Endothelial cell of hepatic sinusoid (primary cell): ENCODE results near the gene LRRIQ1.

Experiments used
- in situ Hi-C: cut with HindIII; loops from 2 replicates; pipeline ENCODE4 v1.10.0; 2017; ENCODE audit warnings: low sequenced_read_pairs

Gene LRRIQ1

GRCh38 chr12:85280165-85280983 is 244.2 kb downstream of the LRRIQ1 start, which contains the start of gene ALX1:
Gene ALX1, plus strand, starts transcription at chr12:85280220. Its CDS starts 42 bp downstream, at chr12:85280262.
- in situ Hi-C loops = no loop called here

DNA sequence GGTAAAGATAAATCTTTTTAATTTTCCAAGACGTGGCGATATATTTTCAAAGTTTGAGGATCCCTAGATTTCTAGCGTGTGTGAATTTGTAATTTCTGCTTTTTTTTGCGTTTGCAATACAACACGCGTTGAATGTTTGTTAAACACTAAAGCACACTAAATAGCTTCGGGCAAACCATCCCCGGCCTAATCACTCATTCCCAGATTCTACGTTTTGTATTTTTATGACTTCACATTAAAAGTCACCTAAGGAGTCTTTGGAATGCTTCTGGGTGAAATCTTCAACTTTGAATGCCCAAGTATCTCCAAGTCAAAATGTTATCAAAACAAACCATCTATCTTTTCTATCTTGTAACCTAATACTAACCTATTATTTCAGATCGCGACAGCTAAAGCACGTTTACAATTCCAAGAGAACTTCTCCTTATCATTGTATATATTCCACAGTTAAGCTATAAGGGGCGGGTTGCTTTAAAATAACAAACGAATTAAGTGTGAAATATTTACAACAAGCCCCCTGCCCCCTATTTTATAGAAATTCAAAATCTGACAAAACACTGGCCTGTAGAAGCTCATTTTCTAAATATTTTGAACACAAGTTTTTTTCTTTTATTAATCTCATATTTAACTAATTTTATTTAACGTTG is 245.0 kb downstream of the LRRIQ1 start:
- in situ Hi-C loops = no loop called here

DNA sequence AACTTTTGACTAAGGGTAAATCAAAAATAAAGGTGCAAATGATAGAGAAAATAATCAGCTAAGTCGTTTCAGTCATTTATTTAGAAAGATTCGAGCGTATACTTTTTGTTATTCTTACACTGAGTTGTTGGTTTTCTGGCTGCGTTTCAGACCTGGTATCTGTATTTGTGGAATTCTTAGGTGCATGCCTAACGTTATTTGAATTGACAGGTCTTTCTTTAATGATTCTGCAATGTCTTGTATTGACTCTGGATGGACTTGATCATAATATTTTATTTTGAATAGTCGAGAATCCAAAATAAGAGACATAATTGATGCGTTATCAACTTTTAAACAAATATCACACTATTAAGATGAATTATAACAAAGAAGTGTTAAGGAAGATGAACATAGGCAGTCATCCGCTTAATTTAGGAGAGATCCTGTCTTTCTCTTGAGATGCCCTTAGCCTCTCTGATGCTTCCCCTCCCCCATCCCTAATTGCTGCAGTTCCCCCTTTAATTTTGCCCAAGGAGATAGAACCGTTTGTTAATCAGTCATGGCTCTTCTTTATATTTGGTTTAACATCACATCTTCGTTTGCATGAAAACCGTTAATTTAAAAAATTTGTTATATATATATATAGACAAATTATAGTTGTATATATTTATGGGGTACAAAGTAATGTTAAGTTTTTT is 245.6 kb downstream of the LRRIQ1 start:
- in situ Hi-C loops = no loop called here

DNA sequence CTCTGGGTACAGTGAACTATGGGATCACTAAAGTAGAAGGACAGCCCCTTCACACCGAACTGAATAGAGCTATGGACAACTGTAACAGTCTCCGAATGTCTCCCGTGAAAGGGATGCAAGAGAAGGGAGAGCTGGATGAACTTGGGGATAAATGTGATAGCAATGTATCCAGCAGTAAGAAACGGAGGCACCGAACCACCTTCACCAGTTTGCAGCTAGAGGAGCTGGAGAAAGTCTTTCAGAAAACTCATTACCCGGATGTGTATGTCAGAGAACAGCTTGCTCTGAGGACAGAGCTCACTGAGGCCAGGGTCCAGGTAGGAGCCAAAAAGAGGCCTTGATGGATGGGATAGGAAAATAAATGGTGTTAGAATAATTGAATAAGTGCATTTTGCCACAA is 247.4 kb downstream of the LRRIQ1 start:
- in situ Hi-C loops = no loop called here
